Kasumi-1 (cell line): ENCODE measurements around the gene GPX5.
"Not testable (repeated sequence)": the region's sequence is repeated elsewhere in the genome, so short reads cannot be mapped to it uniquely, and the experiment has no call there.

Experiments
- DNase-seq, 2 experiments: peaks; one replicate each; lab custom pipeline; 2025; lab: John Stamatoyannopoulos, UW

GPX5 gene

GRCh38 chr6:28525496-28526039, at the start of gene GPX5:
GPX5 (plus strand) TSS chr6:28525881; CDS start chr6:28526014, 133 bp downstream.
- DNase-seq: peak in 1 of 2 experiments; percentile 2

DNA sequence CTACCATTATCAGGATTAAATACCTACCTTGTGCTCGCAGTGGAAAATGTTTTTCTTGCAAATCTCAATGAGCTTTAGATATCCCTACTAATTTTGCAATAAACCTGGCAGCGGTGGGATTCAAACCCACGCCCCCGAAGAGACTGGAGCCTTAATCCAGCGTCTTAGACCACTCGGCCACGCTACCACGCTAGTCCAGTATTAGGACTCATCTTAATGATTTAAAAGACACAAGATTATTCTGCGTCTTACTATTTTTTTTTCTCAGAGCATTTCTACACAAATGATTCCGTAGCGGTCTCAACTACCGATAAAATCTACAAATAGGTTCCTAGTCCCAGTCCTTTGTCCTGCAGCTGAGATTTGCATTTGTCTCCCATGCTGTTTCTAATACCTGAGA, 47.2 kb upstream of the GPX5 start:
- DNase-seq: no peak

DNA sequence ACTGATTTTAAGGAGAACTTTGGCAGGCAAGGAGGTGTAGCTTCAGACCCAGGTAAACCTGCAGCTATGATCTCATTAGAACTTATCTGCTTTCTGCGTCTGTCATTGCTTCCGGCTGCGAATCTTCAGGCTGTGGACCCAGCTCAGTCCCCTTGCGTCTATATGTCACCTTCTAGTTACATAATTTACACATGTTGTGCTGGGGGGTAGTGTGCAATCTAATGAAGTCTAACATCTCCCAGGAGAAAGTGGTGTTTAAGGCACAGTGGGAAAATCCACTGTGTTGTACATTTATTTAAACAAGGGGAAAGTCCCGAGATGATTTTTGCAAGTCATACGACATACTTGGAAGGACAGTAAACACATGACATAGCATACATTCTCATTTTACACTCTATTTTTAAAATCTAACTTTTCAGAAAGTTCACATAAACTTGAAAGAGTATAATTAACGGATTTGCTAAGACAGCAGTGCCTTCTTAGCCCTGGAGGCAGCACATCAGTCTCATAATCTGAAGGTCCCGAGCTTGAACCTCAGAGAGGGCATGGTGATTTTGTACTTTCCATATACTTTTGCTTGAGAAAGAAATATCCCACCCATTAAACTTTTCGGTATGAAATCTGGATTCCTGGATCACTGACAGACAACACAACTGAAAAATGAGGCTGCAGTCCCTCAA, 45.3 kb upstream of the GPX5 start:
- no peak for DNase-seq

DNA sequence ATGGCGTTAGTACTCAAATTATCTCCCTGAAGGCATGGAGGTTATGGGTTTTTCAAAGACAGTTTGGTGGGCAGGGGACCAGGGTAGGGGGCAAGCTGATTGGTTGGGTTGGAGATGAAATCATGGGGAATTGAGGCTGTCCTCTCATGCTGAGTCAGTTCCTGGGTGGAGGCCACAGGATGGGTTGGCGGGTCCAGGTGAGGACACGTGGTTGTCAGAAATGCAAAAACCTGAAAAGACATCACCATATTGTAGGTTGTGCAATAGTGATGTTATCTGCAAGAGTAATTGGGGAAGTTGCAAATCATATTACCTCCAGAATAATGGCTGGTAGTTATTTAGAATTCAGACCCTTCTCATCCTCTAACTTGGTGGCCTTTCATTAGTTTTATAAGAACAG, 40.2 kb upstream of the GPX5 start:
- no peak for DNase-seq

DNA sequence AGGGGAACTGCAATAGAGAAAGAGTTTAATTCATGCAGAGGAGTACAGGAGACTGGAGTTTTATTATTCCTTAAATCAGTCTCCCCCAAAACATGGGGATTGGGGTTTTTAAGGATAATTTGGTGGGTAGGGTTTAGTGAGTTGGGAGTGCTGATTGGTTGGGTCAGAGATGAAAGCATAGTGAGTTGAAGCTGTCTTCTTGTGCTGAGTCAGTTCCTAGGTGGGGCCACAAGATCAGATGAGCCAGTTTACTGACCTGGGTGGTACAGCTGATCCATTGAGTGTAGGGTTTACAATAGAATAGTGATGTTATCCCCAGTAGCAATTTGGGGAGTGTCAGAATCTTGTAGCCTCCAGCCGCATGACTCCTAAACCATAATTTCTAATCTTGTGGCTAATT, 39.1 kb upstream of the GPX5 start:
- no peak for DNase-seq

GRCh38 chr6:28486988-28487742, 38.5 kb upstream of the GPX5 start:
- DNase-seq: no peak

DNA sequence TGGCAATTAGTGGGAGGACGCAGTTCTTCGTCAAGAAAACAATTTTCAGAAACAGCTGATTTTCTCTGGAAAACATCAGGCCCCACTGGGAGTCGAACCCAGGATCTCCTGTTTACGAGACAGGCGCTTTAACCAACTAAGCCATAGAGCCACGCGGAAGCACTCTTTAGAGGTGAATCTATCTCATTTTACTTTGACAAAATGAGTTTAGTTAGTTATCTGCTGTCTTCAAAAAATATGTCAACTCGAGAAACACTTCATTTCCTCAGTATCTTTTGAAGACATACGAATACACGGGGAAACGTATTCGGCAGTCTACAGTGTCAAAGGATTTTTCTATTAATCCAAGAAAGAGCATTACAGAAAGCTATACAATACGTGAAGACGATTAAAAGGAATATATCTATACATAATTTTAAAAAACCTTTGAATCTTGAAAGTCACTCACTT, 36.7 kb upstream of the GPX5 start:
- peak; percentile 61 to 67 for DNase-seq

DNA sequence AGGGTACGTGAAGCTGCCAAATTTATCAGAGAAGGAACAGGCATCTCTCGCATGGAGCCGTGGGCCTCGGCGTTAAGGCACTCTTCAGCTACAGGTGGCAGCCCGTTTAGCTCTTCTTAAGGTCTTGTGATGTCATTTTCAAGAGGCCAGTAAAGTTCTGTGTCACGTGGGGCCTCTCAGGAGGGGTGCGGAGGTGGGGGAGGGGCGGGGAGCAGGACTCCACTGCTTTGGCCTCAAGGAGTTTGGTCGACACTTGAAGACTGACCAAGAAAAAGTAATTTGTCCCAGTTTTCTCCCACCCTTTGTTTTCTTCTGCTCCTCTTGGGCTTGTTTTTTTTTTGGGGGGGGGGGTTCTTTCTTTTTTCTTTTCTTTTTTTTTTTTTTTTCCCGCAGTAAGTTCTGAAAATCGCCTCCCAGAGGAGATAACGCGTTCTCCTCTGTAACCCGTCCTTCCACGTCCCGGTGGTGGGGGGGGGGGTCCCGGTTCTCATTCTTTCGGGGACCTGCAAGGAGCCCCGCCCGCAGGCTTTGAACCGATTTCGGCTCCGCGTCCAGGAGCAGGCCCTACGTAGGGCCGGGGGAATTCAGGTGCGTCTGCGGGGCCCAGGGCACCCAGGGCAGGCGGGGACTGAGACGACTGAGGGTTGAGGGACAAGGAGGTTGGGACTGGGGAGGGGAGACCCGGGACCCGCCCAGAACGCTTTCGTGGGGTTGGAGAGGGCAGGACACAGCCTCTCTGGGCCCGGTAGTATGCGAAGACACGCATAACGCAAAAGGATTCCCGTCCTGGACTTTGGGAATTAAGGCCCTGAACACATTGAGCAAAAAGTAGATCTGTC, 36.1 kb upstream of the GPX5 start:
- DNase-seq: peak; percentile 88 to 90

- DNase-seq: peak; percentile 63 to 72
Measured at GRCh38 chr6:28490205-28490890, 35.3 kb upstream of the GPX5 start.

DNA sequence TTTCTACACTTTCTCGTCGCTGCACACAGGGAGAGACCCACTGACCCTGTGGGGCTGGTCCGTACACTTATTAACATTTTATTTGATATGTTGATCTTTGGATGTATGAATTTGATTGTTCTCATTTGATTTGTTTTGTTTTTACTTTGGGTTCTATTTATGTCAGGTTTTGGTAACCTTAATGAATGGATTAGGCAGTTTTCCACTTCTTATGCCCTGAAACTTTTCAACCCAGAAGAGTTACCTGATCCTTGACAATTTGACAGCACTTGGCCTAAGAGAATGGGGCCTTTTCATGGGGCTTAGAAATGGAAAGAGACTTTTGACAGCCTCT, 33.7 kb upstream of the GPX5 start:
- no peak for DNase-seq

DNA sequence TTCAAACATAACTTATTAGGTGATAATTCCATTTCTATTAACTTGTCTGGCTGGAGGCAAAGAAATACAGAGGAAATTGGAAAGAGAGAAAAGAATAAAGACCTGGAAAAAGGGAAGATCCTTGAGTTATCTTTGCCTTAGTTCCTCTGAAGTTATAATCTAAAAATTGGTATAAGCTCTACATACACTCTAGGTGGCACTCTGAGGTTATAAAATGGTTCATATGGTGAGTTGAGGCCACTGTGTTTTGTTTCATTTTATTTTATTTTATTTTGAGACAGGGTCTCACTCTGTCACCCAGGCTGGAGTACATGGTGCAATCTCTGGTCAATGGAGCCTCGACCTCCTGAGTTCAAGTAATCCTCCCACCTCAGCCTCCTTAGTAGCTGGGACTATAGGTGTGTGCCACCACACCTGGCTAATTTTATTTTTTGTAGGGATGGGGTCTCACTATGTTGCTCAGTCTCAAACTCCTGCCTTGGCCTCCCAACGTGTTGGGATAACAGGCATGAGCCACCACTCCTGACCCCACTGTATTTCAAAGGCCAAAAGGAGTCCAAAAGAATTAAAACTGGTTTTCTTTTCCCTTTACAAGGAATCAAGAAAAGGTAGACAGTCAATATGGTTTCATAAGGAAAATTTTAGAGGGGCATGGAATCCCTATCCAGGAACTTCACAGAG, 29.4 kb upstream of the GPX5 start:
- peak; percentile 66 to 77 for DNase-seq

- no peak for DNase-seq
Measured at GRCh38 chr6:28497306-28497705, 28.4 kb upstream of the GPX5 start.

DNA sequence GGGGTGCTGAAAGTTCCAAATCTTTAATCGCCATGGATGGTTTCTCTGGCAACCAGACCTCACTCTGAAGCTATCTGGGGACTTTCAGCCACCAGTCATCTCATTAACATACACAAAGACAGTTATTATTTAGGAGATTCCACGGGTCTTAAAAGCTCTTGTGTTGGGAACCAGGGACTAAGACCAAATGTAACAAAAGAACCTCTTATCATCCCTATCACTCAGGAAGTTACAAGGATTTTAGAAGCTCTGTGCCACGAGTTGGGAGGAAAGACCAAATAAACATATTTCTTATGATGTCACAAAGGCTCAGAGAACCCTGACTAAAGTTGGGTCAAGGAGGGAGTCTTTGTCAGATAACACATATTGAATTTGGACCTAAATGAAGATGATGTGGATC, 27.8 kb upstream of the GPX5 start:
- DNase-seq: no peak

GRCh38 chr6:28501259-28501658, 24.4 kb upstream of the GPX5 start:
- DNase-seq: no peak

GRCh38 chr6:28502136-28502535, 23.5 kb upstream of the GPX5 start:
- DNase-seq: not testable (repeated sequence)

- not testable (repeated sequence) for DNase-seq
Measured at GRCh38 chr6:28502709-28503305, 22.9 kb upstream of the GPX5 start.

- DNase-seq: no peak
Measured at GRCh38 chr6:28505733-28506132, 19.9 kb upstream of the GPX5 start.

DNA sequence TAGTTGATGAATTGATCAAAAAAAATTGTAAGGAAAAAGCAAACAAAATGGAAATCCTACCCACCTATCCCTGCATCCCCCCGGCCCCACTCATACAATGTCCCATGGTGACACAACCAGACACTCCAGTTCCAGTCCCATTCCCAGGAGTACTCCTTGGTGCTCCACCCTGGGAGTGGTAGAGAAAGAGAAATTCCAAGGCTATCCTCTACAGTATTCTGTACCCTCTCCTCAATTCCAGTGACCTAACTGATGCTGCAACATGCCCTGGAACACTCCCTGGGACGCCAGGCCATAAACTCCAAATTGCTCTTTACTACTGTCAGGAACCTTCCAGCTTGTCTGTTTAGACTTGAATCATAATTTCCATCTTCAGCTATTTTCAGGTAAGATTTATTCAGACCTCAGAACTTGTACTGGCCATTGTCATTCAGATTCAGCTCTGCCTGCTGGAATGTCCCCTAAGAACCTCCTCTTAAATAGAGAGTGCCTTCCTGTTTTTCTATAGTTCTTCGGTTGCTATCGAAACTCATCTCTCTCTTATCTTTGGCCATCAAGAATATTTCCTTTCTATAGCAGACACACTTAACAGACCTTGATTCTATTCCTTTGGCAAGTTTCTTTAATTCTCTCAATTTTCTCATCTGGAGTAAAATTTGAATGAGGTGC, 18.7 kb upstream of the GPX5 start:
- no peak for DNase-seq

DNA sequence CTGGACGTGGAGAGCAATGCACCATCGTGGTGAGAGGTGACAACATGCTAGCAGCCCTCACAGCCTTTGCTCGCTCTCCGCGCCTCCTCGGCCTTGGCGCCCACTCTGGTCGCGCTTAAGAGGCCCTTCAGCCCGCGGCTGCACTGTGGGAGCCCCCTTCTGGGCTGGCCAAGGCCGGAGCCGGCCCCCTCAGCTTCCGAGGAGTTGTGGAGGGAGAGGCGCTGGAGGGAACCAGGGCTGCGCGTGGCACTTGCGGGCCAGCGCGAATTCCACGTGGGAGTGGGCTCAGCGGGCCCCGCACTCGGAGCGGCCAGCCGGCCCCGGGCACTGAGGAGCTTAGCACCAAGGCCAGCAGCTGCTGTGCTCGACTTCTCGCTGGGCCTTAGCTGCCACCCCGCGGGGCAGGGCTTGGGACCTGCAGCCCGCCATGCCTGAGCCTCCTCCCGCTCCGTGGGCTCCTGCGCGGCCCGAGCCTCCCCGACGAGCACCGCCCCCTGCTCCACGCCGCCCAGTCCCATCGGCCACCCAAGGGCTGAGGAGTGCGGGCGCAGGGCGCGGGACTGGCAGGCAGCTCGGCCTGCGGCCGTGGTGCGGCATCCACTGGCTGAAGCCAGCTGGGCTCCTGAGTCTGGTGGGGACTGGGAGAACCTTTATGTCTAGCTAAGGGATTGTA, 13.9 kb upstream of the GPX5 start:
- DNase-seq: no peak

DNA sequence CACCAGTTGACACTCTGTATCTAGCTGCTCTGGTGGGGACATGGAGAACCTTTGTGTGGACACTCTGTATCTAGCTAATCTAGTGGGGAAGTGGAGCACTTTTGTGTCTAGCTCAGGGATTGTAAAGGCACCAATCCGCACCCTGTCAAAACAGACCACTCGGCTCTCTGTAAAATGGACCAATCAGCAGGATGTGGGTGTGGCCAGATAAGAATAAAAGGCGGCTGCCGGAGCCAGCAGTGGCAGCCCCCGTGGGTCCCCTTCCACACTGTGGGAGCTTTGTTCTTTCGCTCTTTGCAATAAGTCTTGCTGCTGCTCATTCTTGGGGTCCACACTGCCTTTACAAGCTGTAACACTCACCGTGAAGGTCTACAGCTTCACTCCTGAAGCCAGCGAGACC, 13.3 kb upstream of the GPX5 start:
- not testable (repeated sequence) for DNase-seq
